T47D (cell line): ENCODE measurements around the gene SLCO2B1.

Source experiments
- DNase-seq, 2 experiments: peaks; one replicate each; pipeline versions ENCODE4 v3.0.0 to v3.0.0-alpha.2; 2011 to 2012; ENCODE audit warnings: low read depth in 1 of 2, low spot score in 1 of 2
- JUND ChIP-seq: IDR thresholded peaks from 2 replicates; pipeline ENCODE4 v1.6.1; 2012; ENCODE audit warnings: low read depth
- in situ Hi-C: cut with HindIII; loops from 2 replicates; pipeline ENCODE4 v1.10.0; 2016; ENCODE audit warnings: low sequenced_read_pairs, low pct_unique_long_range_greater_than_20kb

SLCO2B1 gene

DNA sequence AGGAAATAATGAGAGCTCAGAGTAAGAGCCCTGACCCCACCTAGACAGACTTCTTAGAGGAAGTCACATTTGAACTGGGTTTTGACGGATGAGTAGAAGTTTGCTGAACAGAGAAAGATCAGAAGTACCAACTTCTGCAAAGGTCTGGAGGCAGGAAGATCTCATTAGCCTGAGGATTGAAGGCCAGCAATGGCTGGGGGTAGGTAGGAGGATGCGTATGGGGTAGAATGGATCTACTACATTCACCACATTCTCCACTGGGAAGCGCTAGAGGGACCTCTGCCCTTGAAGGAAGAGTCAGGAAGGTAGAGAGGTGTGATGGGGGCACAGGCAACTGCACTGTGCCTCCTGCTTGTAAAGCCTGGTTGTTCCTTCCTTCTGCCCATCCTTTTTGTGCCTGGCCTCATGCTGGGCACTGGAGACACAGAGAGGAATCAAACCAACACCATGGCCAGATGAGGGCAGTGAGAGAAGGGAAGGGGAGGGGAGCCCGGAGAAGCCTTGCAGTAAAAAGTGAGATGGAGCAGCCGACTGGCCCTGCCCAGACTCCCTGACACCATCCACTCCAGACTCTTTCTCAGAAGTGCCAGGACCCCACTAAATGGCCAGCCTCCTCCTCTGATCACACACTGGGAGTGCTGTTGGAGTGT, 94.6 kb downstream of the SLCO2B1 start:
- in situ Hi-C loops = no loop called here
- no peak for DNase-seq

DNA sequence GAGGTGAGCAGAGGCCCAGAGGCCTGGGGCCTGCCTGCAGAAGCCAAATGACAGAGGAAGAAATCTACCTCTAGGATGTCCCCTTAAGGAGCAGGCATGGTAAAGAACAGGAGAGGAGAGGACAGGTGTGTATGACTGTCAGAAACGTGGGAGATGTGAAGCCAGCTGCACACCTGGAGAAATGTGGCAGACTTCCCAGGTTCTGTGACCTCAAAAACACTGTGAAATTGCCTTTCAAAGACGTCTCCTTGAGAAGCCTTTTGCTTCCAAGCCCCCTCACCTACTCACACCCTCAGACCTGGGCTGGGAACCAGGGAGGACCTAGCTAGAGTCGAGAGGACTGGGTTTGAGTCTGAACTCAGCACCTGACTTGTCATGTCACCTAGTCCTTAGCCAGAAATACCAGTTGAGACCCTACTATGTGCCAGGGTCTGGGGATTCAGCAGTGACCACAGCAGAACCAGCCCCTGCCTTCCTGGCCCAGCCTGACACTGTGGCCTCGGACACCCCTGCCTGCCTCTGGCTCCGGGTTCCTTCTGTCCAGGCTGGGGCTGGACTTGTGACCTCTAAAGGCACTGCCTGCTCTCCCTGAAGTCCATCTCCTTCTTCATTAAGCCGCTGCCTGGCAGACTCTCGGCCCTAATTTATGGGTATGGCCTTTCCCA, 95.2 kb downstream of the SLCO2B1 start:
- DNase-seq = no peak
- in situ Hi-C loops = no loop called here
- no peak for TF ChIP-seq JUND

More for the DNA sequence above, 94.6 kb downstream of the SLCO2B1 start:
- no peak for TF ChIP-seq JUND

DNA sequence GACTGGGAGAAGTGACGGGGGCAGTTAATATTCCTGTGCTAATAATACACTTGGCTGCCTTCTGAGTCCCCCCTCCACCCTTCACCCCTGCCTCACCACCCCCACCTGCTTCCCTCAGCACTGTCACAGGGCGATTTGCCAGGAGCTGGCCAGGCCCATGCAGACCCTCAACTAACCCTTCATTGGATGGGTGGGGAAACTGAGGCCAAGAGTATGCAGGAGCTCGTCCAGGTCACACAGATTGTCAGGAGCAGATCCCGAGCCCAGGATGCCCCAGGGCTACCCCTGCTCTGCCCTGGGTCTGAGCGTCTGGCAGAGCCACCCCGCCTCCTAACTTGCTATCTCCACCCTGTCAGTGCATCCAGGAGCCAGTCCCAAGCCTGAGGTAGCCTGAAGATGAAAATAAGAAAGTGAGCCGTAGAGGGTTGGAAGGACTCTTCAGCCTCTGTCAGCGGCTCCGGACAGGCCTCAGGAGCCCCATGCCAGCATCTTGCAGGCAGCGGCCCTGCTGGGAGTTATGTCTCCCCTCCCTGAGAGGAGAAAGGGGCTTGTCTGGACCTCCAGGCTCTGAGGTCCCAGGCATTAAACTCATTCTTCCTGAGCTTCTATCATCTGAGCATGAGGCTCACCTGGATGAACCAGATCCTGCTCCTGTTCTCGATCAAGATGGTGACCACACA, 95.9 kb downstream of the SLCO2B1 start:
- TF ChIP-seq JUND = no peak
- DNase-seq = no peak
- in situ Hi-C loops = no loop called here

DNA sequence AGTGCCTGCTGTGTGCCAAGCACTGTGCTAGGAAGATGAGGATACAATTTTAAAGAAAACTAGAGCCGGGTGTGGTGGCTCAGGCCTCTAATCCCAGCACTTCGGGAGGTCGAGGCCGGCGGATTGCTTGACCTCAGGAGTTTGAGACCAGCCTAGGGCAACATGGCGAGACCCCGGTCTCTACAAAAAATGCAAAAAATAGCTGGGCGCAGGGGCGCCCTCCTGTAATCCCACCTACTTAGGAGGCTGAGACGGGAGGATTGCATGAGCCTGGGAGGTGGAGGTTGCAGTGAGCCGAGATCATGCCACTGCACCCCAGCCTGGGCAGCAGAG, 98.0 kb downstream of the SLCO2B1 start:
- no peak for TF ChIP-seq JUND
- in situ Hi-C loops = no loop called here
- DNase-seq = no peak

DNA sequence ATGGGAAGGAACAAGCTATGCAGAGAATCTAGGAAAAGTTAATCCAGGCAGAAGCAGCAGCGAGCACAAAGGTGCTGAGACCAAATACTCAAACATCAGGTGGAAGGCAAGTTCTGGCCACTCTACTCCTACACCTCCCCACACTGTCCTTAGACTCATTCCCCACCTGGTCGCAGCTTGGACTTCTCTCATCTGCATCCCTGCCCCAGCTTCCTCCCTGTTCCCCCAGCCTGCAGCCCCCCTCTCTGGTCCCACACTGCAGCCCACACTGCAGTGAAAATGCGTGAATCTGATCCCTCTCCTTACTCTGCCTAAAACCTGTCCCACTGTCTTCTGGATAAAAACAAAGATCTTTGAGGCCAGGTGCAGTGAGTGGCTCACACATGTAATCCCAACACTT, 98.8 kb downstream of the SLCO2B1 start:
- DNase-seq = no peak
- TF ChIP-seq JUND = no peak
- in situ Hi-C loops = no loop called here

DNA sequence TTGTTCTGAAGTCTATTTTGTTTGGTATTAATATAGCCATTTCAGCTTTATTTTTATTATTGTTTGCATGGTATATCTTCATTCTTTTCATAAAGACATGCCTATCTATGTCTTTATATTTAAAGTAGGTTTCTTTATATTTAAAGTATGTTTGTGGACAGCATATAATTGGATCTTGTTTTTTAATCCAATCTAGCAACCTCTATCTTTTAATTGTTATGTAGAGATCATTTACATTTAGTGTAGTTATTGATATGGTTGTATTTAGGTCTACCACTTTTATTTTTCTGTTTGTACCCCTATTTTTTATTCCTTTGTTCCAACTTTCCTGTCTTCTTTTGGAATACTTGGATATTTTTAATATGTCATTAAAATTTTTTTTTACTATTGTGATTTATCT, 103.4 kb downstream of the SLCO2B1 start:
- in situ Hi-C loops = no loop called here
- no peak for DNase-seq
- no peak for TF ChIP-seq JUND
